AG10803 (cell line): ENCODE measurements around the gene TMEM253.

Experiments used
- DNase-seq: peaks from one replicate; pipeline ENCODE4 v3.0.0; 2010; ENCODE audit warnings: low read depth
- H3K4me3 ChIP-seq: 2 replicates; pipeline ENCODE4 v1.5.1; 2011; ENCODE audit warnings: mild to moderate bottlenecking, low read length, control low read depth
- TF ChIP-seq, protein P1 (sequence below): conservative IDR thresholded peaks from 2 replicates; pipeline ENCODE4 v1.5.1; 2011; ENCODE audit warnings: mild to moderate bottlenecking, low read length, control low read depth, inconsistent platforms

TMEM253 gene

DNA sequence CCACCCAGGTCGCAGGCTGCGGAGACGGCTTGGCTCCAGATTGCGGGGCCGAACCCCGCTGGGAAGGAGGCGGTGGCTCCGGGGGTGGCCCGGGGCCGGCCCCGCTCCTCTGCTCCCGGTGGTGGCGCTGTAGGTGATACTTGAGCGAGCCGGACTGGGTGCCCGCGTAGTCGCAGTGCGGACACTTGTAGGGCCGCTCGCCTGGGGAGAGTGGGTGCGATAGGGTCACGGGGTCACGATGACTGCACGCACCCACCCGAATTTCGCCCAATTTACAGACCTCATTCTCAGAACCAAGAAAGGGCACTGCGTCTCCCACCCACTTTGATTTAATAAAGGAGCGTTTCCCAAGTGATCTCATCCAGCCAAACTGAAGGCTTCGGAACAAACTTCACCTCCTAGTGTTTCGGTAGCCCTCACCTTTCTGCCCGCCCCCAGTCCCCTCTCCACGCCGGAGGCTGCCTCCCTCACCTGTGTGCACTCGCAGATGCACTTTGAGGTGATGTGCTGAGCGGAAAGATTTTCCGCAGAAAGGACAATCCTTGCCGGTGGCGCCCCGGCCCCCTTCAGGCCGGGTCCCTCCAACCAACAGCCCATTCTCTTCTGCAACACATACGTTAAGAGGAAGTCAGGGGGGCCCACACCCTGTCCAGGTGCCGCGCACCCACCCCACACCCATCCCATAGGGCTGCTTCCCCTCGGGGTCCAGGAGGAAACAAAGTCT, 9.8 kb upstream of the TMEM253 start:
- DNase-seq, result no peak
- no peak overlapping the region for H3K4me3 ChIP-seq
- TF ChIP-seq, protein P1, sequence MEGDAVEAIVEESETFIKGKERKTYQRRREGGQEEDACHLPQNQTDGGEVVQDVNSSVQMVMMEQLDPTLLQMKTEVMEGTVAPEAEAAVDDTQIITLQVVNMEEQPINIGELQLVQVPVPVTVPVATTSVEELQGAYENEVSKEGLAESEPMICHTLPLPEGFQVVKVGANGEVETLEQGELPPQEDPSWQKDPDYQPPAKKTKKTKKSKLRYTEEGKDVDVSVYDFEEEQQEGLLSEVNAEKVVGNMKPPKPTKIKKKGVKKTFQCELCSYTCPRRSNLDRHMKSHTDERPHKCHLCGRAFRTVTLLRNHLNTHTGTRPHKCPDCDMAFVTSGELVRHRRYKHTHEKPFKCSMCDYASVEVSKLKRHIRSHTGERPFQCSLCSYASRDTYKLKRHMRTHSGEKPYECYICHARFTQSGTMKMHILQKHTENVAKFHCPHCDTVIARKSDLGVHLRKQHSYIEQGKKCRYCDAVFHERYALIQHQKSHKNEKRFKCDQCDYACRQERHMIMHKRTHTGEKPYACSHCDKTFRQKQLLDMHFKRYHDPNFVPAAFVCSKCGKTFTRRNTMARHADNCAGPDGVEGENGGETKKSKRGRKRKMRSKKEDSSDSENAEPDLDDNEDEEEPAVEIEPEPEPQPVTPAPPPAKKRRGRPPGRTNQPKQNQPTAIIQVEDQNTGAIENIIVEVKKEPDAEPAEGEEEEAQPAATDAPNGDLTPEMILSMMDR, result no peak

DNA sequence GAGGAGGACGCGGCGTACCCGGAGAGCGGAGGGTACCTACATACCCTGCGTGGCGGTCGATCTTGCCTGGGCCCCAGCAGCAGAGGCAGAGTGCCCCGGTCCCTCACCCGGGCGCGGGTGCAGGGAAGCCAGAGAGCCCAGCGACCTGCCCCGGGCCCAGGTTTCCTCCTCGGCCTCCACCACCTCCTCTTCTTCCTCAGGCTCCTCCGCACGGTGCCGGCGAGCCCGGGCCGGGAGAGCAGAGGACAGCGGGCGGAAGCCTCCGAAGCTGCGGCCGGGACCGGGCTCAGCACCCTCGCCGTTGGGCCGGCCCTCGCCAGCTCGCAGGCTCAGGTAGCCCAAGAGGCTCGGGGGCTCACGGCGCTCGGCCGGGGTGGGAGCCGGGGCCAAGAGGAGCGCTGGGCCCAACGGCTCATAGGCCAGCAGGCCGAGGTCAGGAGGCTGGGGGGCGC, 9.0 kb upstream of the TMEM253 start:
- TF ChIP-seq, protein P1, result no peak
- no peak for DNase-seq
- H3K4me3 ChIP-seq, result no peak overlapping the region

DNA sequence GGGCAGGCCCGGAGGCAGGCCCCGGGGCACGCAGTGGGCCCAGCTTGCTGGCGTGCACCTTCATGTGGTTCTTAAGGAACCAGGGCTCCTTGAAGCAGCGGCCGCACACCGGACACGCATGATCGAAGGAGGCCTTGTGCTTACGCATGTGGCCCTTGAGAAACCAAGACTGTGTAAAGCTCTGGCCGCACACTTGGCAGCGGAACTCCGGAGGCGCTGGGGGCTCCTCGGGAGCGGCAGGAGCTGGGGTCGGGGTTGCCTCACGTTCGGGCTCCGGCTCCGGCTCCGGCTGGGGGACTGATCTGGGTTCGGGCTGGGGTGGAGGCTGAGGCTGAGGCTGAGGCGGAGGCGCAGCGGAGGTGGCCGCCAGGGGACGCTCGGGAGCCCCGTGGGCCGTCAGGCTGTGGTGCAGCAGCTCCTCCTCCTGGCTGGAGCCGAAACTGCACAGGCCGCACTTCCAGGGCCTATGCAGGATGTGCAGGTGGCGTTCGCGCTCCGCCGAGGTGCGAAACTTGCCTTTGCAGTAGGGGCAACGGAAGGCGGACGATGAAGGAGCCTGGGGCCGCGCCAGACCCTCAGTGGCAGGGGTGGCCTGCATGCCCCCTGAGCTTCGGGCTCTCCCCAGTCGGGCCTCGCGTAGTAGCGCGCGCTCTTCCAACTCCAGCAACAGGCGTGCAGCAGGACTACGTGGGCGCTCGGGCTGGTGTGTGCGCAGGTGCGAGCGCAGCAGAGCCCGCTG, 8.4 kb upstream of the TMEM253 start:
- peak; percentile 59 for DNase-seq
- TF ChIP-seq, protein P1, result peak; percentile 100
- H3K4me3 ChIP-seq, result no peak overlapping the region

DNA sequence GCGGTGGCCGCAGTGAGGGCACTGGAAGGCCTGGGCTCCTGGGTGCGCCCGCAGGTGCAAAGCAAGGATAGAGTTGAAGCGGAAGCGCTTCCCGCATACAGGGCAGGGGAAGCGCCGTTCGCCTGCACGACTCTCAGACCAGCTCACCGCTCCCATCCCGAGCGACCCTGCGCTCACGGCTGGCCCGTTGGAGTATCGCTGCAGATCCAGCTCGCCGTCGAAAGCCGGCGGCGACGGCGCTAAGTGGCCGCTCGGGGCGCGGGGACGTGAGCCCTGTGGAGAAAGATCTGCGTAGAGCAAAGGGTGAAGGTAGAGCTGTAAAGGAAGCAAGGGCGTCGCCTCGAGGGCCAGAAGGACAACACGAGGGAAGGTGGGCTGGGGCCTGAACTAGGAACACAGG, 7.8 kb upstream of the TMEM253 start:
- TF ChIP-seq, protein P1, result no peak
- no peak overlapping the region for H3K4me3 ChIP-seq
- DNase-seq, result no peak

DNA sequence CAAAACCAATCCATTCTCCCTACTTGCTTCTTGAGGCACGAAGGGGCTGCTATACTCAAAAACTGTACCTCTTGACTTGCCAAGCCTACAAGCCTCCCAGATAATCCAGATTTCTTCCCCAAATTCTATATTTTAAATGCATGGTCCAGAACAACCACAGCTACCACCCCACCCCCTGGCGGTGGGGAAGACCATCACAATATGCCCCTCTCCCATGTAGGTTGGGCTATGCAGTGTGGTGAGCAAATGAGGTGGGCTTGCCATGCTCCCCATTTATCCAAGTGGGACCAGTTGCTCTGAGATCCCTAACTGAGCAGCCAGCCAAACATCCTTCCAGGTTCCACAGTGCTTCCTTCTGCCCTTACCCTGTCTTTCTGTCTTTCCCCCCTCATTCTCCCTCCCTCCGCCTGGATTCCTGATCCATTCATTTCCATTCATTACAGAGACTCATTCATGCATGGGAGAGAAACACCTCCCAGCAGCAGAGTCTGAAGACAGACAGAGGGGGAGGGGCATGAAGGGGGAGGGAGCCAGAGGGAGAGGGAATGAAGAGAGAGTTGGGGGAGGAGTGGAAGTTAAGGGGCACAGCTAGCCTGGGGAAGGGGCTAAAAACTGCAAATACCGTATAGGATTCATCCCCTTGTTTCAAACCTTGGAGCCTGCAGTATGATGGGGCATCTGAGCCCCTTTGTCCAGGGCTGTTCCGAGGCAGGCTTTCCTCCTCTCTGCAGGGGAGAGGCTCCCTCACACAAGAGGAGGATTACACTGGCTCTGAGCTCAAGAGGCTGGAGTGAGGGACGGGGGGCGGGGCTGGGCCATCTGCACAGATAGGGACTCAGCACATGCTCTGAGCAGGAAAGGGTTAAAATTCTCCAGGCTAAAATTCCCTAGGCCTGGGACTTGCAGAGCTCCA, 6.8 kb upstream of the TMEM253 start:
- no peak overlapping the region for H3K4me3 ChIP-seq
- TF ChIP-seq, protein P1, result peak; percentile 39
- DNase-seq, result no peak

DNA sequence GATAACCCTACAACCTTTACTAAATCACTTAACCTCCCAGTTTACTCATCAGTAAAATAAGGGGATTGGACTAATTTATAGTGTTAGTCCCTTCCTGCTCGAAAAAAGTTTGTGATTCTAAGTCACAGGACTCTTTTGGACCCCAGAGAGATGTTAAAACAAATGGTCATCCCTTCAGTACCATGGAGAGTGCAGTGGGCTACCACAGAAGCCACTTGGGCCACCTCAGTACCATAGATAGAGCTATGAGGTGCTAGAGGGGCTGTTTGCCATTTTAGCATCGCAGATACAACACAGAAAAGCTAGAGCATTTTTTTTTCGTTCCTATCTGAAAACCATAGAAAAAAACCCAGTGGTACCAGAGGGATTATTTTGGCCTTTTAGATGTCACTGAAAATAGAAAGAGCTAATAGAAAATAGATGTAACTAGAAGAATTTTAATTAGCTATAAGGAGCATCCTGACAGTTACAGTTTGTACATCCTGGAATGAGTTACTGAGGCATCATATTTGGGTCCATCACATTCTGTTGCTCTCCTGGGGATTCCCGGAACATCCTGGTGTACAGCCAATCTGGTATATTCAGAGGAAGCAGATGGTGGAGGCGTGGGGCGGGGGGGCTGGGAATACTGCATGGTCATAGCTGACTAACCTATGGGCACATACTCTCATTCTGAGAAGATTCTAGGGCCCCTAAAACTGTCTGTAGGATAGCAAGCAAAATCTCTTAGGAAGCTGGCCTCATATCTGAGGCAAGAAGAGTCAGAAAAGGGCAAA, 5.2 kb upstream of the TMEM253 start:
- TF ChIP-seq, protein P1, result no peak
- DNase-seq, result peak; percentile 63
- H3K4me3 ChIP-seq, result no peak overlapping the region
